Liver (tissue), 9 donors: ENCODE data around the gene DOCK2. TPM values are rescaled to one million over a fixed set of nuclear protein-coding genes. Genes with fewer than 3 reads are reported as not detected.

Experiments
- DNase-seq: peaks from one replicate; pipeline ENCODE4 v3.0.0-alpha.2; 2017; ENCODE audit warnings: low spot score
- H3K27ac ChIP-seq, 2 donors: one replicate each; pipeline ENCODE4 v1.7.0; 2013; ENCODE audit warnings: inconsistent platforms in 2 of 2, low read length in 2 of 2, control low read depth in 1 of 2, low read depth in 1 of 2, mild to moderate bottlenecking in 1 of 2
- H3K27me3 ChIP-seq, 4 donors: one replicate each; pipeline versions ENCODE4 v1.6.1 to v1.7.0; 2013; ENCODE audit warnings: low read length in 3 of 4, inconsistent platforms in 1 of 4, mild to moderate bottlenecking in 1 of 4, moderate library complexity in 1 of 4; ENCODE audit not compliant: control insufficient read depth in 4 of 4, insufficient read depth in 4 of 4
- H3K36me3 ChIP-seq, 4 donors: one replicate each; pipeline versions ENCODE4 v1.6.1 to v1.7.0; 2013; ENCODE audit warnings: low read length in 3 of 4, mild to moderate bottlenecking in 3 of 4, low read depth in 1 of 4, moderate library complexity in 1 of 4; ENCODE audit not compliant: control insufficient read depth in 4 of 4, insufficient read depth in 3 of 4
- H3K4me1 ChIP-seq, 4 donors: one replicate each; pipeline versions ENCODE4 v1.6.1 to v1.7.0; 2013; ENCODE audit warnings: low read length in 3 of 4, mild to moderate bottlenecking in 3 of 4, moderate library complexity in 1 of 4; ENCODE audit not compliant: control insufficient read depth in 4 of 4, insufficient read depth in 4 of 4
- H3K4me3 ChIP-seq, 3 donors: one replicate each; pipeline versions ENCODE4 v1.6.1 to v1.7.0; 2013; ENCODE audit warnings: low read length in 3 of 3, control low read depth in 1 of 3, low read depth in 1 of 3, mild to moderate bottlenecking in 1 of 3
- H3K9ac ChIP-seq, 2 donors: one replicate each; pipeline ENCODE4 v1.7.0; 2013; ENCODE audit warnings: low read length in 2 of 2, mild to moderate bottlenecking in 2 of 2, moderate library complexity in 2 of 2, control low read depth in 1 of 2, low read depth in 1 of 2
- H3K9me3 ChIP-seq, 4 donors: one replicate each; pipeline versions ENCODE4 v1.6.1 to v1.7.0; 2013; ENCODE audit warnings: low read length in 3 of 4; ENCODE audit not compliant: control insufficient read depth in 4 of 4
- EGR1 ChIP-seq, 2 donors: IDR thresholded peaks; 2 replicates each; pipeline ENCODE4 v1.6.1; 2016 to 2018; ENCODE audit warnings: antibody characterized with exemption in 2 of 2, low read depth in 2 of 2
- FOXA1 ChIP-seq: IDR thresholded peaks from 2 replicates; pipeline ENCODE4 v1.6.1; 2016; ENCODE audit warnings: antibody characterized with exemption
- FOXA2 ChIP-seq: IDR thresholded peaks from 2 replicates; pipeline ENCODE4 v1.6.1; 2016; ENCODE audit warnings: antibody characterized with exemption
- GABPA ChIP-seq, 2 donors: IDR thresholded peaks in 1 of 2; conservative IDR thresholded peaks in 1 of 2; 2 replicates each; pipeline ENCODE4 v1.6.1; 2016; ENCODE audit warnings: antibody characterized with exemption in 2 of 2, mild to moderate bottlenecking in 1 of 2, moderate library complexity in 1 of 2
- HNF4A ChIP-seq, 2 donors: conservative IDR thresholded peaks; 2 replicates each; pipeline ENCODE4 v1.6.1; 2016; ENCODE audit warnings: antibody characterized with exemption in 2 of 2, mild to moderate bottlenecking in 2 of 2
- HNF4G ChIP-seq: IDR thresholded peaks from 2 replicates; pipeline ENCODE4 v1.6.1; 2016; ENCODE audit warnings: antibody characterized with exemption
- JUND ChIP-seq, 2 donors: IDR thresholded peaks; 2 replicates each; pipeline ENCODE4 v1.6.1; 2016; ENCODE audit warnings: antibody characterized with exemption in 2 of 2
- NR2F2 ChIP-seq: IDR thresholded peaks from 2 replicates; pipeline ENCODE4 v1.6.1; 2016; ENCODE audit warnings: antibody characterized with exemption
- RAD21 ChIP-seq, 2 donors: IDR thresholded peaks; 2 replicates each; pipeline ENCODE4 v1.6.1; 2016; ENCODE audit warnings: antibody characterized with exemption in 2 of 2, mild to moderate bottlenecking in 2 of 2
- RXRA ChIP-seq, 2 donors: IDR thresholded peaks; 2 replicates each; pipeline ENCODE4 v1.6.1; 2017 to 2018; ENCODE audit warnings: antibody characterized with exemption in 2 of 2, mild to moderate bottlenecking in 1 of 2
- SP1 ChIP-seq: IDR thresholded peaks from 2 replicates; pipeline ENCODE4 v1.6.1; 2018; ENCODE audit warnings: antibody characterized with exemption, mild to moderate bottlenecking
- TAF1 ChIP-seq: conservative IDR thresholded peaks from 2 replicates; pipeline ENCODE4 v1.6.1; 2016; ENCODE audit warnings: antibody characterized with exemption, mild to moderate bottlenecking
- YY1 ChIP-seq: IDR thresholded peaks from 2 replicates; pipeline ENCODE4 v1.6.1; 2016; ENCODE audit warnings: antibody characterized with exemption, mild to moderate bottlenecking
- WGBS: extraction: QIAGEN DNeasy Blood & Tissue Kit; methylation state at CpG from one replicate; pipeline ENCODE4 v1.1.7; 2013; 5-methylcytosine and 5-hydroxymethylcytosine counted together
- polyA plus RNA-seq, 2 donors: library from polyadenylated mRNA; stranded (reverse) in 1 of 2; unstranded in 1 of 2; fragments of 200-250 nt in 1 of 2; fragments of >200 nt in 1 of 2; fragmentation: Nextera tagmentation in 1 of 2; extraction: Ambion mirVana in 1 of 2; gene quantifications; one replicate each; pipeline versions ENCODE4 v1.2.1 to v1.2.3, GENCODE V29; 2013 to 2015
- total RNA-seq, 2 donors: library from RNA; depleted of rRNA; stranded (reverse); fragments of >200 nt; gene quantifications; one replicate each; pipeline ENCODE4 v1.2.3, GENCODE V29; 2014
- TF ChIP-seq, protein P1 (sequence below): IDR thresholded peaks from 2 replicates; pipeline ENCODE4 v1.6.1; 2016; ENCODE audit warnings: antibody characterized with exemption
- TF ChIP-seq, protein P2 (sequence below): fragments of 150-350 bp; IDR thresholded peaks from 2 replicates; pipeline ENCODE4 v1.5.1; 2017; ENCODE audit warnings: improper control_type of control experiment, low read depth, low read length; ENCODE audit not compliant: missing input control
- TF ChIP-seq, protein P3 (sequence below): IDR thresholded peaks from 2 replicates; pipeline ENCODE4 v1.6.1; 2016; ENCODE audit warnings: antibody characterized with exemption, mild to moderate bottlenecking
- TF ChIP-seq, protein P4 (sequence below): IDR thresholded peaks from 2 replicates; pipeline ENCODE4 v1.6.1; 2016; ENCODE audit warnings: antibody characterized with exemption
- TF ChIP-seq, protein P5 (sequence below): IDR thresholded peaks from 2 replicates; pipeline ENCODE4 v1.6.1; 2016; ENCODE audit warnings: antibody characterized with exemption
- donor health status: healthy.
- donor health status: healthy.
- donor health status: healthy.
- donor health status: healthy.
- donor health status: healthy.

Gene DOCK2
- total and polyA plus RNA-seq, 4 donors, result 2.3 to 26.6 (median 8.2) TPM

DNA sequence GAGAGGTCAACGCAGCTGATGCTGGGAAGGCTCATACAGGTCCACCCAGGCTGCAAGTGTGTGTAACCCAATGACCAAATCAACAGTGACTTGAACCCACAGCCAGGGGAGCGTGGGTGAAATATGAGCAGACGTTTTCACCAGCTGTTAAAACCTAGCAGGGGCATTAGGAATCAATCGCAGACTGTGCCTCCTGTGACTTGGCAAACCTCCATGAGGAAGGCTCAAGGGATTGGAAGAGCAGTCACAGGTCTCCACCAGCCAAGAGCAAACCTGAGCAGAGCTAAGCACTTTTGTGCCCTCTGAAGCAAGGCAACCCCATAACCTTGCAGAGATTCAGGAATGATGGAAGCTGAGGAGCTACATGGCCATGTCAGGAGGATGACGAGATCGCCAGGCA is 317.7 kb downstream of the DOCK2 start:
- no peak overlapping the region for H3K27ac ChIP-seq
- H3K27me3 ChIP-seq, result no peaks in the 10 kb centered on the region
- no peak overlapping the region for H3K4me3 ChIP-seq
- H3K9ac ChIP-seq, result no peak overlapping the region
- DNase-seq, result no peak
- no peaks in the 10 kb centered on the region for H3K9me3 ChIP-seq
- H3K36me3 ChIP-seq, result no peaks in the 10 kb centered on the region
- 77% methylated on average over 6 of the region's 6 CpGs for WGBS
- TF ChIP-seq FOXA2 (no peak), SP1 (no peak), YY1 (no peak), HNF4A (conservative IDR thresholded peaks at IDR 0.05) (no peak), RAD21 (IDR thresholded peaks at IDR 0.05) (no peak), EGR1 (IDR thresholded peaks at IDR 0.05; ENCODE audit: low read depth in 2 of 2) (no peak), HNF4G (no peak), RXRA (IDR thresholded peaks at IDR 0.05) (no peak), GABPA (IDR thresholded peaks at IDR 0.05 in 1 of 2, conservative IDR thresholded peaks at IDR 0.05 in 1 of 2) (no peak), TAF1 (no peak), JUND (IDR thresholded peaks at IDR 0.05) (no peak), FOXA1 (no peak), NR2F2 (no peak)
- TF ChIP-seq, protein P1, sequence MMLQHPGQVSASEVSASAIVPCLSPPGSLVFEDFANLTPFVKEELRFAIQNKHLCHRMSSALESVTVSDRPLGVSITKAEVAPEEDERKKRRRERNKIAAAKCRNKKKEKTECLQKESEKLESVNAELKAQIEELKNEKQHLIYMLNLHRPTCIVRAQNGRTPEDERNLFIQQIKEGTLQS, result no peak
- TF ChIP-seq, protein P2, sequence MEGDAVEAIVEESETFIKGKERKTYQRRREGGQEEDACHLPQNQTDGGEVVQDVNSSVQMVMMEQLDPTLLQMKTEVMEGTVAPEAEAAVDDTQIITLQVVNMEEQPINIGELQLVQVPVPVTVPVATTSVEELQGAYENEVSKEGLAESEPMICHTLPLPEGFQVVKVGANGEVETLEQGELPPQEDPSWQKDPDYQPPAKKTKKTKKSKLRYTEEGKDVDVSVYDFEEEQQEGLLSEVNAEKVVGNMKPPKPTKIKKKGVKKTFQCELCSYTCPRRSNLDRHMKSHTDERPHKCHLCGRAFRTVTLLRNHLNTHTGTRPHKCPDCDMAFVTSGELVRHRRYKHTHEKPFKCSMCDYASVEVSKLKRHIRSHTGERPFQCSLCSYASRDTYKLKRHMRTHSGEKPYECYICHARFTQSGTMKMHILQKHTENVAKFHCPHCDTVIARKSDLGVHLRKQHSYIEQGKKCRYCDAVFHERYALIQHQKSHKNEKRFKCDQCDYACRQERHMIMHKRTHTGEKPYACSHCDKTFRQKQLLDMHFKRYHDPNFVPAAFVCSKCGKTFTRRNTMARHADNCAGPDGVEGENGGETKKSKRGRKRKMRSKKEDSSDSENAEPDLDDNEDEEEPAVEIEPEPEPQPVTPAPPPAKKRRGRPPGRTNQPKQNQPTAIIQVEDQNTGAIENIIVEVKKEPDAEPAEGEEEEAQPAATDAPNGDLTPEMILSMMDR, result no peak
- TF ChIP-seq, protein P3, sequence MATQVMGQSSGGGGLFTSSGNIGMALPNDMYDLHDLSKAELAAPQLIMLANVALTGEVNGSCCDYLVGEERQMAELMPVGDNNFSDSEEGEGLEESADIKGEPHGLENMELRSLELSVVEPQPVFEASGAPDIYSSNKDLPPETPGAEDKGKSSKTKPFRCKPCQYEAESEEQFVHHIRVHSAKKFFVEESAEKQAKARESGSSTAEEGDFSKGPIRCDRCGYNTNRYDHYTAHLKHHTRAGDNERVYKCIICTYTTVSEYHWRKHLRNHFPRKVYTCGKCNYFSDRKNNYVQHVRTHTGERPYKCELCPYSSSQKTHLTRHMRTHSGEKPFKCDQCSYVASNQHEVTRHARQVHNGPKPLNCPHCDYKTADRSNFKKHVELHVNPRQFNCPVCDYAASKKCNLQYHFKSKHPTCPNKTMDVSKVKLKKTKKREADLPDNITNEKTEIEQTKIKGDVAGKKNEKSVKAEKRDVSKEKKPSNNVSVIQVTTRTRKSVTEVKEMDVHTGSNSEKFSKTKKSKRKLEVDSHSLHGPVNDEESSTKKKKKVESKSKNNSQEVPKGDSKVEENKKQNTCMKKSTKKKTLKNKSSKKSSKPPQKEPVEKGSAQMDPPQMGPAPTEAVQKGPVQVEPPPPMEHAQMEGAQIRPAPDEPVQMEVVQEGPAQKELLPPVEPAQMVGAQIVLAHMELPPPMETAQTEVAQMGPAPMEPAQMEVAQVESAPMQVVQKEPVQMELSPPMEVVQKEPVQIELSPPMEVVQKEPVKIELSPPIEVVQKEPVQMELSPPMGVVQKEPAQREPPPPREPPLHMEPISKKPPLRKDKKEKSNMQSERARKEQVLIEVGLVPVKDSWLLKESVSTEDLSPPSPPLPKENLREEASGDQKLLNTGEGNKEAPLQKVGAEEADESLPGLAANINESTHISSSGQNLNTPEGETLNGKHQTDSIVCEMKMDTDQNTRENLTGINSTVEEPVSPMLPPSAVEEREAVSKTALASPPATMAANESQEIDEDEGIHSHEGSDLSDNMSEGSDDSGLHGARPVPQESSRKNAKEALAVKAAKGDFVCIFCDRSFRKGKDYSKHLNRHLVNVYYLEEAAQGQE, result no peak
- TF ChIP-seq, protein P4, sequence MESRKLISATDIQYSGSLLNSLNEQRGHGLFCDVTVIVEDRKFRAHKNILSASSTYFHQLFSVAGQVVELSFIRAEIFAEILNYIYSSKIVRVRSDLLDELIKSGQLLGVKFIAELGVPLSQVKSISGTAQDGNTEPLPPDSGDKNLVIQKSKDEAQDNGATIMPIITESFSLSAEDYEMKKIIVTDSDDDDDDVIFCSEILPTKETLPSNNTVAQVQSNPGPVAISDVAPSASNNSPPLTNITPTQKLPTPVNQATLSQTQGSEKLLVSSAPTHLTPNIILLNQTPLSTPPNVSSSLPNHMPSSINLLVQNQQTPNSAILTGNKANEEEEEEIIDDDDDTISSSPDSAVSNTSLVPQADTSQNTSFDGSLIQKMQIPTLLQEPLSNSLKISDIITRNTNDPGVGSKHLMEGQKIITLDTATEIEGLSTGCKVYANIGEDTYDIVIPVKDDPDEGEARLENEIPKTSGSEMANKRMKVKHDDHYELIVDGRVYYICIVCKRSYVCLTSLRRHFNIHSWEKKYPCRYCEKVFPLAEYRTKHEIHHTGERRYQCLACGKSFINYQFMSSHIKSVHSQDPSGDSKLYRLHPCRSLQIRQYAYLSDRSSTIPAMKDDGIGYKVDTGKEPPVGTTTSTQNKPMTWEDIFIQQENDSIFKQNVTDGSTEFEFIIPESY, result no peak
- TF ChIP-seq, protein P5, sequence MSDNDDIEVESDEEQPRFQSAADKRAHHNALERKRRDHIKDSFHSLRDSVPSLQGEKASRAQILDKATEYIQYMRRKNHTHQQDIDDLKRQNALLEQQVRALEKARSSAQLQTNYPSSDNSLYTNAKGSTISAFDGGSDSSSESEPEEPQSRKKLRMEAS, result no peak
- no peaks in the 10 kb centered on the region for H3K4me1 ChIP-seq
